Smooth muscle cell (in vitro differentiated cells): ENCODE measurements around the gene LGI2. TPM values are rescaled to one million over a fixed set of nuclear protein-coding genes. Genes with fewer than 3 reads are reported as not detected.

ENCODE experiments used
- DNase-seq: peaks from one replicate; lab custom pipeline; 2025; ENCODE audit not compliant: unreplicated experiment; lab: John Stamatoyannopoulos, UW
- H2AFZ ChIP-seq: fragments of 200-600 bp; sonication (generic); 2 replicates; pipeline ENCODE4 v1.6.0; 2016; ENCODE audit warnings: antibody characterized with exemption, low read depth, mild to moderate bottlenecking
- H3F3A ChIP-seq: fragments of 200-600 bp; sonication (generic); 2 replicates; pipeline ENCODE4 v1.6.0; 2017; ENCODE audit warnings: antibody characterized with exemption, low read depth
- H3K27ac ChIP-seq: fragments of 200-600 bp; sonication (generic); 2 replicates; pipeline ENCODE4 v1.5.1; 2016; ENCODE audit warnings: low read depth, mild to moderate bottlenecking
- H3K27me3 ChIP-seq: fragments of 200-600 bp; sonication (generic); 2 replicates; pipeline ENCODE4 v1.6.1; 2016; ENCODE audit warnings: low read depth, mild to moderate bottlenecking
- H3K36me3 ChIP-seq: fragments of 200-600 bp; sonication (generic); 2 replicates; pipeline ENCODE4 v1.5.1; 2016; ENCODE audit warnings: low read depth
- H3K4me1 ChIP-seq: fragments of 200-600 bp; sonication (generic); 2 replicates; pipeline ENCODE4 v1.5.1; 2016; ENCODE audit warnings: low read depth
- H3K4me2 ChIP-seq: fragments of 200-600 bp; sonication (generic); 2 replicates; pipeline ENCODE4 v1.6.0; 2016; ENCODE audit warnings: mild to moderate bottlenecking
- H3K4me3 ChIP-seq: fragments of 200-600 bp; sonication (generic); 2 replicates; pipeline ENCODE4 v1.5.1; 2016; ENCODE audit warnings: mild to moderate bottlenecking
- H3K79me2 ChIP-seq: fragments of 200-600 bp; sonication (generic); 2 replicates; pipeline ENCODE4 v1.6.0; 2016; ENCODE audit warnings: low read depth, mild to moderate bottlenecking
- H3K9ac ChIP-seq: fragments of 200-600 bp; sonication (generic); 2 replicates; pipeline ENCODE4 v1.6.0; 2016; ENCODE audit warnings: low read depth
- H3K9me3 ChIP-seq: fragments of 200-600 bp; sonication (generic); replicated peaks from 2 replicates; pipeline ENCODE4 v1.5.1; 2016; ENCODE audit warnings: low read depth
- H4K20me1 ChIP-seq: fragments of 200-600 bp; sonication (generic); 2 replicates; pipeline ENCODE4 v1.6.0; 2016; ENCODE audit warnings: low read depth
- CTCF ChIP-seq: fragments of 200-600 bp; sonication (generic); IDR thresholded peaks from 2 replicates; pipeline ENCODE4 v1.5.1; 2017; ENCODE audit warnings: borderline replicate concordance, mild to moderate bottlenecking, antibody characterized with exemption; ENCODE audit not compliant: insufficient read depth, poor library complexity, severe bottlenecking
- WGBS: methylation state at CpG from one replicate; pipeline ENCODE4 v1.1.7; 2016; ENCODE audit warnings: low lambda C conversion rate; 5-methylcytosine and 5-hydroxymethylcytosine counted together
- polyA plus RNA-seq: library from polyadenylated mRNA; unstranded; fragments of >200 nt; fragmentation: Nextera tagmentation; extraction: Ambion mirVana; gene quantifications from 2 replicates; pipeline ENCODE4 v1.2.1, GENCODE V29; 2016
- total RNA-seq: library from RNA; depleted of rRNA; stranded (reverse); fragments of >200 nt; gene quantifications from 2 replicates; pipeline ENCODE4 v1.2.3, GENCODE V29; 2014

LGI2 gene
- total and polyA plus RNA-seq, 2 experiments from 2014 or later = 3.1 to 9.3 TPM

GRCh38 chr4:25007598-25007997, 23.1 kb downstream of the LGI2 start:
- Histone ChIP-seq H4K20me1 (no peaks in the 10 kb centered on the region), H3K4me3 (no peak overlapping the region), H3K9me3 (no peaks in the 10 kb centered on the region), H3K27ac (no peak overlapping the region), H2AFZ (no peak overlapping the region), H3K79me2 (no peaks in the 10 kb centered on the region), H3K4me2 (no peak overlapping the region), H3K36me3 (no peaks in the 10 kb centered on the region), H3K27me3 (no peaks in the 10 kb centered on the region), H3F3A (no peaks in the 10 kb centered on the region), H3K9ac (no peak overlapping the region), H3K4me1 (no peaks in the 10 kb centered on the region)
- WGBS = 79% methylated on average over 2 of the region's 2 CpGs
- DNase-seq = no peak
- no peak for TF ChIP-seq CTCF

GRCh38 chr4:25002681-25003080, 28.1 kb downstream of the LGI2 start:
- Histone ChIP-seq H3K4me2 (peak overlapping the region; percentile 23), H3K9me3 (no peaks in the 10 kb centered on the region), H2AFZ (peak overlapping the region; percentile 13), H3K36me3 (no peaks in the 10 kb centered on the region), H3K9ac (no peak overlapping the region), H3K4me1 (peaks cover 18% of the 10 kb centered on the region), H3K4me3 (no peak overlapping the region), H4K20me1 (no peaks in the 10 kb centered on the region), H3K27me3 (no peaks in the 10 kb centered on the region), H3K79me2 (no peaks in the 10 kb centered on the region), H3F3A (peaks cover 8% of the 10 kb centered on the region), H3K27ac (peak overlapping the region; percentile 40)
- WGBS = 58% methylated on average over 1 of the region's 1 CpG
- no peak for TF ChIP-seq CTCF
- no peak for DNase-seq

- Histone ChIP-seq H3K36me3 (no peaks in the 10 kb centered on the region), H3K4me2 (peak overlapping the region; percentile 48), H3F3A (peaks cover 8% of the 10 kb centered on the region), H3K4me3 (no peak overlapping the region), H2AFZ (no peak overlapping the region), H3K4me1 (peaks cover 18% of the 10 kb centered on the region), H4K20me1 (no peaks in the 10 kb centered on the region), H3K79me2 (no peaks in the 10 kb centered on the region), H3K9ac (no peak overlapping the region), H3K9me3 (no peaks in the 10 kb centered on the region), H3K27ac (no peak overlapping the region), H3K27me3 (no peaks in the 10 kb centered on the region)
- WGBS = 47% methylated on average over 3 of the region's 3 CpGs
- DNase-seq = no peak
- no peak for TF ChIP-seq CTCF
Measured at GRCh38 chr4:25001509-25001908, 29.2 kb downstream of the LGI2 start.

- Histone ChIP-seq H3K9ac (no peak overlapping the region), H3K27ac (no peak overlapping the region), H2AFZ (no peak overlapping the region), H3K4me3 (no peak overlapping the region), H3K9me3 (no peaks in the 10 kb centered on the region), H3K79me2 (no peaks in the 10 kb centered on the region), H3K36me3 (no peaks in the 10 kb centered on the region), H4K20me1 (no peaks in the 10 kb centered on the region), H3K27me3 (no peaks in the 10 kb centered on the region), H3K4me1 (peaks cover 18% of the 10 kb centered on the region), H3F3A (peaks cover 8% of the 10 kb centered on the region), H3K4me2 (peak overlapping the region; percentile 55)
- TF ChIP-seq CTCF = no peak
- 62% methylated on average over 5 of the region's 5 CpGs for WGBS
- no peak for DNase-seq
Measured at GRCh38 chr4:25000639-25001038, 30.1 kb downstream of the LGI2 start.
